ENCODE results near the gene NIT1.

NIT1 gene

GRCh38 chr1:161085165-161085564, 32.7 kb upstream of the NIT1 start:
- DNase-seq, result no peak

- no peak for DNase-seq
Measured at GRCh38 chr1:161086457-161086856, 31.4 kb upstream of the NIT1 start.

GRCh38 chr1:161088587-161089110, 29.3 kb upstream of the NIT1 start:
- peak; percentile 25 for DNase-seq

GRCh38 chr1:161089251-161089924, 28.5 kb upstream of the NIT1 start, which contains the start of gene NECTIN4:
NECTIN4 (minus strand) TSS chr1:161089558; CDS start chr1:161089296, 262 bp downstream.
- peak; percentile 17 for DNase-seq

- DNase-seq, result no peak
Measured at GRCh38 chr1:161089938-161090337, 28.0 kb upstream of the NIT1 start.

- peak; percentile 14 for DNase-seq
Measured at GRCh38 chr1:161090617-161091016, 27.3 kb upstream of the NIT1 start.

GRCh38 chr1:161091093-161091492, 26.8 kb upstream of the NIT1 start:
- DNase-seq, result peak; percentile 17

- peak; percentile 24 for DNase-seq
Measured at GRCh38 chr1:161091796-161092507, 26.0 kb upstream of the NIT1 start.

- peak; percentile 62 for DNase-seq
Measured at GRCh38 chr1:161092621-161093028, 25.3 kb upstream of the NIT1 start.

GRCh38 chr1:161094481-161094880, 23.4 kb upstream of the NIT1 start:
- peak; percentile 22 for DNase-seq

- no peak for DNase-seq
Measured at GRCh38 chr1:161095230-161095629, 22.7 kb upstream of the NIT1 start.

GRCh38 chr1:161096015-161096414, 21.9 kb upstream of the NIT1 start:
- DNase-seq, result peak; percentile 16

GRCh38 chr1:161096530-161096929, 21.4 kb upstream of the NIT1 start:
- DNase-seq, result peak; percentile 22

GRCh38 chr1:161098210-161099068, 19.5 kb upstream of the NIT1 start, which contains the start of gene KLHDC9:
KLHDC9 (plus strand) TSS chr1:161098361; CDS start chr1:161098536, 175 bp downstream.
- DNase-seq, result peak; percentile 80

- DNase-seq, result peak; percentile 21
Measured at GRCh38 chr1:161099090-161099802, 18.7 kb upstream of the NIT1 start.

GRCh38 chr1:161100556-161100955, 17.3 kb upstream of the NIT1 start:
- DNase-seq, result peak; percentile 1

- DNase-seq, result no peak
Measured at GRCh38 chr1:161106431-161106830, 11.5 kb upstream of the NIT1 start.

GRCh38 chr1:161111117-161111516, 6.8 kb upstream of the NIT1 start:
- no peak for DNase-seq

- no peak for DNase-seq
Measured at GRCh38 chr1:161111527-161111926, 6.4 kb upstream of the NIT1 start.

- DNase-seq, result no peak
Measured at GRCh38 chr1:161113915-161114314, 4.0 kb upstream of the NIT1 start.

- DNase-seq, result no peak
Measured at GRCh38 chr1:161114556-161114955, 3.3 kb upstream of the NIT1 start.

- peak; percentile 62 for DNase-seq
Measured at GRCh38 chr1:161115132-161115711, 2.7 kb upstream of the NIT1 start.
